ENCODE data around the gene LARP4B.
A peak's percentile ranks its signal among the peaks of the same experiment; 100 is the strongest.

Gene LARP4B

GRCh38 chr10:822197-822596 is 109.3 kb downstream of the LARP4B start:
- no peak overlapping the region for H3K4me3 ChIP-seq (ENCODE audit: low read depth, low read length)
- ChIA-PET POLR2A (no interaction called here), CTCF (interaction anchor here (1.2 kb wide), 1 partner anchor 10 kb away, joined by 4 read pairs; no protein-coding TSS in a partner anchor)
- DNase-seq (ENCODE audit: low read depth, low spot score): no peak
- TF ChIP-seq, protein P1, sequence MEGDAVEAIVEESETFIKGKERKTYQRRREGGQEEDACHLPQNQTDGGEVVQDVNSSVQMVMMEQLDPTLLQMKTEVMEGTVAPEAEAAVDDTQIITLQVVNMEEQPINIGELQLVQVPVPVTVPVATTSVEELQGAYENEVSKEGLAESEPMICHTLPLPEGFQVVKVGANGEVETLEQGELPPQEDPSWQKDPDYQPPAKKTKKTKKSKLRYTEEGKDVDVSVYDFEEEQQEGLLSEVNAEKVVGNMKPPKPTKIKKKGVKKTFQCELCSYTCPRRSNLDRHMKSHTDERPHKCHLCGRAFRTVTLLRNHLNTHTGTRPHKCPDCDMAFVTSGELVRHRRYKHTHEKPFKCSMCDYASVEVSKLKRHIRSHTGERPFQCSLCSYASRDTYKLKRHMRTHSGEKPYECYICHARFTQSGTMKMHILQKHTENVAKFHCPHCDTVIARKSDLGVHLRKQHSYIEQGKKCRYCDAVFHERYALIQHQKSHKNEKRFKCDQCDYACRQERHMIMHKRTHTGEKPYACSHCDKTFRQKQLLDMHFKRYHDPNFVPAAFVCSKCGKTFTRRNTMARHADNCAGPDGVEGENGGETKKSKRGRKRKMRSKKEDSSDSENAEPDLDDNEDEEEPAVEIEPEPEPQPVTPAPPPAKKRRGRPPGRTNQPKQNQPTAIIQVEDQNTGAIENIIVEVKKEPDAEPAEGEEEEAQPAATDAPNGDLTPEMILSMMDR (IDR thresholded peaks at IDR 0.05; ENCODE audit: insufficient read depth, low read length, missing control alignments): no peak

DNA sequence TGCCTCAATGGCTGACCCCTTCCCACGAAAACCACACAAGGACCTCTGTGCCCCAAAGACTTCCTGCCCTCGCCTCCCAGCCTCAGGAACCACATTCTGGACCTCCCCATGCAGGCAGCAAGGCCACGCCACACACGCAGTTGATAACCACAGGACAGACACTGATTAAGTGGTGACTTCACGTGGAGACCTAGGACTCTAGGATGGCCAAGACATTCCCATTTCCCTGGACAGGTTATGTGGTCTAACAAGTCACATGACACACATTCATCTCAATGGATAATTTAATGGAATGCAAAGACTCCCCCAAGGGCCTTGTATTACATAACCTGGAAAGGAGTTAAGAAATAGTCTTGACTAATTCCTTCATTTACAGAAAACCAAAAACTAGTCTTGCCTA is 110.2 kb downstream of the LARP4B start:
- DNase-seq (ENCODE audit: low read depth, low spot score): no peak
- ChIA-PET CTCF (interaction anchor here (1.2 kb wide), 1 partner anchor 9 kb away, joined by 4 read pairs; no protein-coding TSS in a partner anchor), POLR2A (no interaction called here)

DNA sequence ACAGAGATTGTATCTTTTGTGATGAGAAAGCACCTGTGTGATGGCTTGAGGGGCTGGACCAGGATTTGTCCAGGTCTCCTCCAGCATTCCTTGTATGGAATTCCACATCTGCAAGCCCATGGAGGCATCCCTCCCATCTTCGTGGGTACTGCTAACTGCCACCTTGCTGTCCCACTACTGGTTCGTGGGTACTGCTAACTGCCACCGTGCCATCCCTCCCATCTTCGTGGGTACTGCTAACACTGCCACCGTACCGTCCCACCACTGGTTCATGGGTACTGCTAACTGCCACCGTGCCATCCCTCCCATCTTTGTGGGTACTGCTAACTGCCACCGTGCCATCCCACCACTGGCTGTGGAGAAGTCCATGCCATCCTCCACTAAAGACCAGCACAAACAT is 111.7 kb downstream of the LARP4B start:
- TF ChIP-seq, protein P1 (IDR thresholded peaks at IDR 0.05; ENCODE audit: insufficient read depth, low read length, missing control alignments): no peak
- H3K4me3 ChIP-seq (ENCODE audit: low read depth, low read length): no peak overlapping the region
- CTCF ChIA-PET: interaction anchor here (2.0 kb wide), 1 partner anchor 10 kb away, joined by 8 read pairs; no protein-coding TSS in a partner anchor
- POLR2A ChIA-PET: no interaction called here
- no peak for DNase-seq (ENCODE audit: low read depth, low spot score)

More for the DNA sequence above, 110.2 kb downstream of the LARP4B start:
- H3K4me3 ChIP-seq (ENCODE audit: low read depth, low read length): no peak overlapping the region
- TF ChIP-seq, protein P1 (IDR thresholded peaks at IDR 0.05; ENCODE audit: insufficient read depth, low read length, missing control alignments): no peak

GRCh38 chr10:819326-819725 is 112.2 kb downstream of the LARP4B start:
- no peak overlapping the region for H3K4me3 ChIP-seq (ENCODE audit: low read depth, low read length)
- peak; percentile 42 for DNase-seq (ENCODE audit: low read depth, low spot score)
- CTCF ChIA-PET: interaction anchor here (2.0 kb wide), 1 partner anchor 9 kb away, joined by 8 read pairs; no protein-coding TSS in a partner anchor
- POLR2A ChIA-PET: interaction anchor here (1.8 kb wide), 1 partner anchor 169 kb away, joined by 5 read pairs; the partner anchor contains the start of gene GTPBP4
- TF ChIP-seq, protein P1 (IDR thresholded peaks at IDR 0.05; ENCODE audit: insufficient read depth, low read length, missing control alignments): no peak

- ChIA-PET CTCF (interaction anchor here (0.7 to 2.0 kb wide), 2 partner anchors 9 to 307 kb away, joined by 3 to 8 read pairs; no protein-coding TSS in a partner anchor), POLR2A (interaction anchor here (1.8 kb wide), 1 partner anchor 170 kb away, joined by 5 read pairs; the partner anchor contains the start of gene GTPBP4)
- TF ChIP-seq, protein P1 (IDR thresholded peaks at IDR 0.05; ENCODE audit: insufficient read depth, low read length, missing control alignments): no peak
- H3K4me3 ChIP-seq (ENCODE audit: low read depth, low read length): no peak overlapping the region
- DNase-seq (ENCODE audit: low read depth, low spot score): no peak
These were observed 112.8 kb downstream of the LARP4B start for GRCh38 chr10:818526-819220.

GRCh38 chr10:818010-818409 is 113.5 kb downstream of the LARP4B start:
- no peak for DNase-seq (ENCODE audit: low read depth, low spot score)
- CTCF ChIA-PET: interaction anchor here (1.5 to 2.0 kb wide), 2 partner anchors 8 to 29 kb away, joined by 5 to 8 read pairs; no protein-coding TSS in a partner anchor
- POLR2A ChIA-PET: interaction anchor here (0.6 to 1.8 kb wide), 2 partner anchors 70 to 170 kb away, joined by 3 to 5 read pairs; partner anchors contain the start of gene GTPBP4
- TF ChIP-seq, protein P1 (IDR thresholded peaks at IDR 0.05; ENCODE audit: insufficient read depth, low read length, missing control alignments): no peak
- no peak overlapping the region for H3K4me3 ChIP-seq (ENCODE audit: low read depth, low read length)

Data from AG04449 (cell line).